Neutrophil (primary cell): ENCODE measurements around the gene CHMP4A.

Experiments
- H3K27ac ChIP-seq: fragments of 200-600 bp; sonication (generic); 2 replicates; pipeline ENCODE4 v1.5.1; 2016; ENCODE audit warnings: mild to moderate bottlenecking, moderate library complexity
- H3K27me3 ChIP-seq: fragments of 200-600 bp; sonication (generic); 2 replicates; pipeline ENCODE4 v1.6.0; 2016; ENCODE audit warnings: mild to moderate bottlenecking
- H3K36me3 ChIP-seq: fragments of 200-600 bp; sonication (generic); 2 replicates; pipeline ENCODE4 v1.5.1; 2017
- H3K4me1 ChIP-seq, 2 experiments: fragments of 200-600 bp in 1 of 2; sonication (generic) in 1 of 2; 1 replicate in 1 of 2; 2 replicates in 1 of 2; pipeline versions ENCODE4 v1.5.1 to v1.6.1; 2013 to 2016; ENCODE audit warnings: low read depth in 1 of 2, low read length in 1 of 2, mild to moderate bottlenecking in 1 of 2, moderate library complexity in 1 of 2; ENCODE audit not compliant: control insufficient read depth in 1 of 2, insufficient read depth in 1 of 2
- H3K4me3 ChIP-seq, 2 experiments: fragments of 200-600 bp in 1 of 2; sonication (generic) in 1 of 2; 1 replicate in 1 of 2; 2 replicates in 1 of 2; pipeline ENCODE4 v1.5.1; 2013 to 2016; ENCODE audit warnings: low read depth in 1 of 2, low read length in 1 of 2, mild to moderate bottlenecking in 1 of 2, moderate library complexity in 1 of 2
- H3K9me3 ChIP-seq: fragments of 200-600 bp; sonication (generic); 2 replicates; pipeline ENCODE4 v1.5.1; 2016
- CTCF ChIP-seq: fragments of 200-600 bp; sonication (generic); IDR thresholded peaks from 2 replicates; pipeline ENCODE4 v1.5.1; 2016; ENCODE audit warnings: antibody characterized with exemption

Gene CHMP4A

DNA sequence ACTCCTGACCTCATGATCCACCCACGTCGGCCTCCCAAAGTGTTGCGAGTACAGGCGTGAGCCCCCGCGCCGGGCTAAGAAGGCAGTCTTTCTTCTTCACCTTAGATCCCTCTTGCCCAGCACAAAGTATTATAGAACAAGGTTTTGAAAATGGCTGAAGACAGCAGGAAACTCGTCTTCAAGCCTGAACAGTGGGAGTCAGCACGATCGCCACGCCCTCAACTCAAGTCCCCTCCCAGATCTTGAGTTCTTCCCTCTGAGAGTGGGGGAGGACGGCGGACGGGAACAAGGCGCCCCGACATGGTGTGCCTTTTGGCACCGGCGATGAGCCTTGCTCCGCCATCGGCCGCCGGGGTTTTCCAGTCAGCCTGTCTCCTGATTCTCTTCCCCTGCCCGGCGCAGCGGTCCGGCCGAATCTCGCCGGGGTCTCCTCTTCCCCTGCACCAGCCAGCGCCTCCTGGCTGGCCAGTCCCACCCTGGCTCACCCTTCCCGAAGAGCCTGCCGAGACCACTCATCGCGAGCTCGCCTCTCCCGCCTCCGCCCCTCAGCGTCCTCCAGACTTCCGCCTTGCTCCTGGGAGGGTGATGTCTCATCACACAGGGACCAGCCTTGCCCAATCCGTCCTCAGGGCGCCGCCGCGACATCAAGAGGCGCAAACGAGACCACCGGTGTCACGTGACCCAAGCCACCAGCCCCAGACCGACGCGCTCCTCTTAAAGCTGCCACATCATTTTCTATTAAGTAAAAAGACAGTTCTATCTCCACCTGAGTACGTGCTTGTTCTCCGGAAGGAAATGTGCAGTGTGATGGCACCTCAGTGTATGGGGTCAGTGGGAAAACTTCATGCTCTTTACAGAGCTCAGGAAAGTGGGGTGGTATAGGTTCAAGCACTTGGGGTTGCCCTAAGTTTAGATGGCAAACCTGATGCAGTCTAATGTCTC is at the start of gene CHMP4A:
Gene CHMP4A (minus strand): TSS at position 565 of the 942 bp plus-strand sequence. CDS start 49 bp downstream, at position 516.
- Histone ChIP-seq H3K36me3 (peaks cover 35% of the 10 kb centered on the region), H3K27ac (peak within 1 kb of the TSS; percentile 97), H3K9me3 (no peaks in the 10 kb centered on the region), H3K27me3 (no peaks in the 10 kb centered on the region), H3K4me3 (peak within 1 kb of the TSS; percentile 73 to 79), H3K4me1 (peaks cover 27 to 35% of the 10 kb centered on the region in 2 experiments)
- TF ChIP-seq CTCF, result peak; percentile 34

DNA sequence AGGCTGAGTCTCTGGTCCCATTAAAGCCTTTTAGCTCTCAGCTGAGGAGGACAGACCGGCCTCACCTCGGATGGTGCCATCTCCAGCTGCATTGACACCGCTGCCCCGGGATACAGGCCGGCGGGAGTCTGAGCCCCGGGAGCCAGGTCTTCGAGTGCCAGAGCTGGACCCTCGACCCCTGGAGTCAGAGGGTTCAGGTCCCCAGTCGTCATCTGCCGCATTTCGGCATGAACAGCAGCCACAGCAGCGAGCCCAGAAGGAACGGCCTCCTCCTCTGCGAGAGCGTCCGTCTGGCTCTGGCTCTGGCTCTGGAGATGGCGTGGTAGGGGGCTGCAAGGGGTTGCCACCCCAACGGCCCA is 48.7 kb upstream of the CHMP4A start:
- no peak overlapping the region for H3K27ac ChIP-seq
- no peaks in the 10 kb centered on the region for H3K4me1 ChIP-seq
- H3K36me3 ChIP-seq, result peaks cover 46% of the 10 kb centered on the region
- H3K9me3 ChIP-seq, result no peaks in the 10 kb centered on the region
- no peaks in the 10 kb centered on the region for H3K27me3 ChIP-seq
- H3K4me3 ChIP-seq, result no peak overlapping the region
- TF ChIP-seq CTCF, result no peak

DNA sequence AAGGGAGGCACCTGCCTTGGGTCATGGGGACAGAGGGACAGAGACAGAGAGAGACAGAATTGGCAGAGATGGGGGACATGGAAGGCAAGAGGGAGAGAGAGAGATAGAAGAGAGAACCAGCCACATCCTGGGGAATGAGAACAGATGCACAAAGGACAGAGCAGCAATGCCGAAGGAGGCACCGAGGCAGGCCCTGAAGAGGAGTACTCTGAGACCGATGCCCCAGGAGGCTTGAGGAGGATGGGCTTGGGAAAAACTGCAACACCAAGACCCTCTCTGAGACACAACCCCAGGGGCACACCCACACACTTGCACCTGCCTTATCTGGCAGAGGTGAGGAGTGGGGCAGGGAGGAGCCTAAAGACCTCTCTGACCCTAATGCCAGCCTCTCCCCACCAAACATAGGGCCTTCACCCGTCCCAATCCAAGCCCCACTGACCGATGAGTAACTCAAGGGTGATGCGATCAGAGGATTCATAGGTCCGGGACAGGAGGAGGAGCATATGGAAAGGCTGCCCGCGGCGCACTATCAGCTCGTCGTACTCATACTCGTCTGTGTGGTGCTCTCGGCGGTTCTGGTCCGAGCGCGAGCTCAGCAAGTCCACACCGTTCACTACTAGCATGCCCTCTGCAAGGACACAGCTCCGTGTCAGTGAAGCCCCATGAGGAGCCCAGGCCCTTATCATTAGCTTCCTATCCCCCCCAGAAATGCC is 48.1 kb upstream of the CHMP4A start:
- peaks cover 41% of the 10 kb centered on the region for H3K36me3 ChIP-seq
- no peak for TF ChIP-seq CTCF
- no peaks in the 10 kb centered on the region for H3K9me3 ChIP-seq
- H3K27ac ChIP-seq, result no peak overlapping the region
- H3K4me1 ChIP-seq, result no peaks in the 10 kb centered on the region
- no peaks in the 10 kb centered on the region for H3K27me3 ChIP-seq
- no peak overlapping the region for H3K4me3 ChIP-seq

GRCh38 chr14:24260780-24261157 is 47.5 kb upstream of the CHMP4A start:
- H3K27me3 ChIP-seq, result no peaks in the 10 kb centered on the region

More at GRCh38 chr14:24260780-24261157, 47.5 kb upstream of the CHMP4A start:
- H3K27ac ChIP-seq, result no peak overlapping the region
- no peak for TF ChIP-seq CTCF
- H3K4me1 ChIP-seq, result no peaks in the 10 kb centered on the region
- H3K36me3 ChIP-seq, result peaks cover 34% of the 10 kb centered on the region
- H3K9me3 ChIP-seq, result no peaks in the 10 kb centered on the region
- no peak overlapping the region for H3K4me3 ChIP-seq
